HepG2 (cell line): Measurements from ENCODE around the gene ATRX.

Experiments used
- ELF4 ChIP-seq: sonication (generic); formaldehyde crosslinking; IDR thresholded peaks from 2 replicates; pipeline ENCODE4 v1.5.0; 2020; ENCODE audit warnings: missing genetic modification reagents, mild to moderate bottlenecking, moderate library complexity, borderline replicate concordance
- MED8 ChIP-seq: sonication (generic); formaldehyde crosslinking; IDR thresholded peaks from 2 replicates; pipeline ENCODE4 v1.8.1; 2023; ENCODE audit warnings: mild to moderate bottlenecking, missing genetic modification reagents; ENCODE audit not compliant: insufficient replicate concordance
- ZNF326 ChIP-seq: sonication (generic); formaldehyde crosslinking; IDR thresholded peaks from 2 replicates; pipeline ENCODE4 v1.4.0; 2020; ENCODE audit warnings: missing genetic modification reagents, borderline replicate concordance

DNA sequence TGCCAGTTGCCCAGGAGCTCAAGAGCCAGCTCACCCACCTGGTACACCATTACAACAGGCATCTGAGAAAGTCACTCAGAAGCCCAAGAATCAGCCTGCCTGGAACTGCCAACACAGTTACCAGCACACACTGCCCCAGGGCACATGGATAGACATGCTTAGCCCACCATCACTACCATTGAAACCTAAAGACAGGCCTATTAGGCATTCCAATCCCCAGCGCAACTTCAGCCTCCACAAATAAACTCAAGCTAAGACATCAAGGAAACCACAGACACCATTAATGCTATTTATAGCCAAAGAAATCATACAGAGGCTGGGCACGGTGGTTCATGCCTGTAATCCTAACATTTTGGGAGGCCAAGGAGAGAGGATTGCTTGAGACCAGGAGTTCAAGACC lies 42.3 kb downstream of the ATRX start:
- TF ChIP-seq ELF4 (CRISPR knock-in tag) (no peak), MED8 (CRISPR knock-in tag) (no peak), ZNF326 (CRISPR knock-in tag) (no peak)
